GM18861 (cell line): ENCODE results near the gene CAP2.
"Not testable (repeated sequence)": the region's sequence is repeated elsewhere in the genome, so short reads cannot be mapped to it uniquely, and the experiment has no call there.

Experiments used
- ATAC-seq: cut with Tn5 transposase; IDR thresholded peaks from one replicate; pipeline ENCODE4 v1.9.1; 2021; ENCODE audit not compliant: unreplicated experiment

The CAP2 gene

DNA sequence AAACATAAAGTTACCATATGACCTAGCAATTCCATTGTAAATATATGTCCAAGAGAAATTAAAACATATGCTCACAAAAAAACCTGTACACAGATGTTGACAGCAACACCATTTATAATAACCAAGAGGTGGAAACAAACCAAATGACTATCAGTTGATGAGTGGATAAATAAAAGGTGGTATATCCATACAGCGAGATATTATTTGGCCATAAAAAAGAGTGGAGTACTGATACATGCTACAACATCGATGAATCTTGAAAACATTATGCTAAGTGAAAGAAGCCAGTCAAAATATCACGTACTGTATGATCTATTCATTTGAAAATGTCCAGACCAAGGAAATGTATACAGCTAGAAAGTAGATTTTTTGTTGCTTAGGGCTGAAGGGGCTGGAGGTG lies 2.9 kb downstream of the CAP2 start:
- ATAC-seq, result no peak

DNA sequence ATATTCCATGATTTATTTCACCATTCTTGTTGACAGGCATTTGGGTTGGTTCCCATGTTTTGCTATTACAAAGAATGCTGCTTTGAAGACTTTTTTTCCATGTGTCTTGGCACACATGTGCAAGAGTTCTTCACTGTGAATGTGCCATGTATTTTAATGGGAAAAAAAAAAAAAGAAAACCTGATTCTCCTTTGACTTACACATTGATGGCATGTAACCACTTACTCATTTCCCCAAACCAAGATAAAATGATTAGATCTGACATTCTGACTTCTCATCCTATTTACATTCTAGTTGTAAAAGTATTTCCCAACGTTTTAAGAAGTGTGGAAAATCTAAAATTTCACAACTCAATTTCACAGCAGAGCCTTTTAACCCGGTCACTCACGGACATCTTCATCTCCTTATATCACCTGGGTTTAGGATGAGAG lies 4.4 kb downstream of the CAP2 start:
- ATAC-seq, result no peak

DNA sequence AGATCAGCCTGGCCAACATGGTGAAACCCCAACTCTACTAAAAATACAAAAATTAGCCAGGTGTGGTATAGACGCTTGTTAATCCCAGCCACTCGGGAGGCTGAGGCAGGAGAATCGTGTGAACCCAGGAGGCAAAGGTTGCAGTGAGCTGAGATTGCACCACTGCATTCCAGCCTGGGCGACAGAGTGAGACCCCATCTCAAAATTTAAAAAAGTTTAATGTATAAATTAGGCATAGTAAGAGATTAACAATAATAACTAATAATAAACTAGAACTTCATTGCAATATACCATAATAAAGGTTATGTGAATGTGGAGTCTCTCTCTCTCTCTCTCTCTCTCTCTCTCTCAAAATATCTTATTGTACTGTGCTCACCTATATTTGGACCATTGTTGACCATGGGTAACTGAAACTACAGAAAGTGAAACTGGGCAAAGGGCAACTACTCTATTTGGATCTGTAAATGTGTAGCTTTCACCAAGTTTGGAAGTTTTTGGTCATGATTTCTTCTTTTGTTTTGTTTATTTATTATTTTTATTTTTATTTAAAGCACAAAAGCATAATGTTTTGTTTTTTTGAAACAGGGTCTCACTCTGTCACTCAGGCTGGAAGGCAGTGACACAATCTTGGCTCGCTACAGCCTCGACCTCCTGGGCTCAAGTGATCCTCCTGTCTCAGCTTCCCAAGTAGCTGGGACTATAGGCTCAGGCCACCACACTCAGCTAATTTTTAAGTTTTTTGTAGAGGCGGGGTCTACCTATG lies 12.0 kb downstream of the CAP2 start:
- ATAC-seq, result peak; percentile 45

DNA sequence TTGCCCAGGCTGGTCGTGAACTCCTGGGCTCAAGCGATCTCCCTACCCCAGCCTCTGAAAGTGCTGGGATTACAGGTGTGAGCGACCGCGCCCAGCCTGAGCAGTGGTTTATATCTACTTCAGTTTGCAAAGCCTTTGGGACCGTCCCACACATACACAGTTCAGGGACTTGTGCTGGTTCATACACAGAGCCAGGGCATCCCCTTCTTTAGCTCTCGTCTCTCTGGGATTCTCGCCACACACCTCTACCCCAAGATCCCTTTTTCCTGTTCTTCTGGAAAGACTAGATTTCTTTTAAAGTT lies 12.5 kb downstream of the CAP2 start:
- ATAC-seq, result no peak

DNA sequence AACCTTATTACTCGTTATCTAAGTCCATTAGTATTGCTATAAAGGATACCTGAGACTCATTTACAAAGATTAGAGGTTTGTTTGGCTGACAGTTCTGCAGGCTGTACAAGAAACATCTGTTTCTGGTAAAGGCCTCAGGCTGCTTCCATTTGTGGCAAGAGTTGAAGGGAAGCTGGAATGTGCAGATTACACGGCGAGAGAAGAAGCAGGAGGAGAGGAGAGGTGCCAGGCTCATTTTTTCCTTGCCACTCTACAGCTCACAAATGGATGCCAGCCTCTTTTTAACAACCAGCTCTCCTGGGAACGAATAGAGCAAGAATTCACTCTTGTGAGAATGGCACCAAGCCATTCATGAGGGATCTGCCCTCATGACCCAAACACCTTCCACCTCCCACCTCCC lies 14.7 kb downstream of the CAP2 start:
- ATAC-seq, result no peak

DNA sequence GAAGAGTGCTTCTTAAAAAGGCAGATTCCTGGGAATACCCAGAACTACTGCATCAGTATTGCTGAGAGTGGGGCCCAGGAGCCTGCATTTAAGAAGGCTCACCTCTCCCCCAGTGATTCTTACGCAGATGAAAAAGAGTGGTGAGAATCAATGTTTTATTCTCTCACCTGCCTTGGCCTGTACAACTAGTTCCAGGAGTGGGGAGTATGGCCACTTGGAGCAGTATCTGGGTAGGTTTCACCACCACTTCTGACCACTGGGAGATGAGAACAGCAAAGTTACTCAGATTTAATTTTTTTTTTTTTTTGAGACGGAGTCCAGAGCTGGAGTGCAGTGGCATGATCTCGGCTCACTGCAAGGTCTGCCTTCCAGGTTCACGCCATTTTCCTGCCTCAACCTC lies 16.9 kb downstream of the CAP2 start:
- no peak for ATAC-seq

DNA sequence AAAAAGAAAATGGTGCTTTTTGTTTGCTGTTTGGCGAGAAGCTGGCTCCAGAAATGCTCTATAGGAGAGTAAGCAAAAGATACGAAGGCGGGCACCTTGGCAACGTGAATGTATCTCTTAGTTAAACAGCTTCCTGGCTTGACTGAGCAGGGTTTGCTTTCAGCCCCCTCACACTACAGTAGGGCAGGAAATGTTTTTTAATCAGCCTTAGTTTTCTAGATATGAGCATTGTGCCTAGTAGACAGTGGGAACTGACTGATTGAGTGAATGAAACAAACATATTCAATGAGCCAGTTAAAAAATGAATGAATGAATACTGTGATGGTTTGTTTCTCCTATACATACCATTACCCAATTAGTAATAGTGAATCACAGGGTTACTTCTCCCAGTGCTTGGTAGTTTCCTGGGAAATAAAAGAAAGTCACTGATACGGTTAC lies 19.9 kb downstream of the CAP2 start:
- ATAC-seq, result no peak

DNA sequence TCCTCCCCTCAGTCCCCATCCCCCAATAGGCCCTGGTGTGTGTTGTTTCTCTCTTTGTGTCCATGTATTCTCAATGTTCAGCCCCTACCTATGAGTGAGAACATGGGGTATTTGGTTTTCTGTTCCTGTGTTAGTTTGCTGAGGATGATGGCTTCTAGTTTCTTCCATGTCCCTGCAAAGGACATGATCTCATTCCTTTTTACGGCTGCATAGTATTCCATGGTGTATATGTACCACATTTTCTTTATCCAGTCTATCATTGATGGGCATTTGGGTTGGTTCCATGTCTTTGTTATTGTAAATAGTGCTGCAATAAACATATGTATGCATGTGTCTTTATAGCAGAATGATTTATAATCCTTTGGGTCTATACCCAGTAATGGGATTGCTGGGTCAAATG lies 21.0 kb downstream of the CAP2 start:
- ATAC-seq, result not testable (repeated sequence)

DNA sequence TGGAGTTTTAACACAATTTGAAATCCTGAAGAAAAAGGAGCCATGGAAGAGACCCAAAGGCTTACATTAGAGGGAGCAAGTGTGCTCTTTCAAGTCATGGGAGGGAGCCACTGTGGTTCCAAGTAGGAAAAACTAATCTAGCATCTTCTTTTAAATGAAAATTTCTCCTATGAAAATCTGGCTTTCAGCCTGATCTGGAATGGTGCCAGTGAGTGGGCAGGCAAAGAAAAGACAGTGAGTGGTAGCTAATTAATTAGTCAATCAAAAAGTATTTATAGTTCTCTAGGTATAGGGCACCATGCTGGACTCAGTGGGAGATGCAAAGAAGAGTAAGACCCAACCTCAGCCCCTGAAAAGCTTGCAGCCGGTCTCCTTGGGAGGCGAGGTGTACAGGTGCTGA lies 21.9 kb downstream of the CAP2 start:
- ATAC-seq, result no peak

DNA sequence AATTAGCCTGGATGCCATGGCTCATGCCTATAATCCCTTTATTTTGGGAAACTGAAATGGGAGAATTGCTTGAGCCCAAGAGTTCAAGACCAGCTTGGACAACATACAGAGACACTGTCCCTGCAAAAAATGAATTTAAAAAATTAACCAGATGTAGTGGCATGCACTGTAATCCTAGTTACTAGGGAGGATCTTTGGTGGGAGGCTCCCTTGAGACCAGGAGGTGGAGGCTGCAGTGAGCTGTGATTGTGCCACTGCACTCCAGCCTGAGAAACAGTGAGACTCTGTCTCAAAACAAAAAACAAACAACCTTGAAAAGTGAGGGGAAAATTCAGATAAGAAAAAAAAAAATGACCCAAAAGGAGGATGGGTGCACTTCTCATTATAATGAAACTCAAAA lies 23.4 kb downstream of the CAP2 start:
- no peak for ATAC-seq

DNA sequence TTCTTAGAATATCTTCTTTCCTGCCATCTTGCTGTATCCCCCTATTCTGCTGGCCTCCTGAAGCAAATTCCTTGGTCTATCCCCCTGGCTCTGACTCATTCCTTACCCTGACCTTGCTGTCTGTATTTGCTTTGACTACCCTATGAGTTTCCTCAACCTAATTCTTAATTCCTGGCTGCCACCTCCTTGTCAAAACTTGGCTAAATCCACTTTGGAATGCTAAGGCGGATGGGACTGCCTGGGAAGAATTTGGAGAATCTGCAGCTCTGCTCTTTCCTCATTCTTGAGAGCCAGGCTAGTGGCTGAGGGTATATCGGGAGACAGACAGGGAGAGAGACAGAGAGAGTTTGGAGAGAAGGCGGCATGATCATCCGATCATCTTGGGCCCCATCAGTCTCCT lies 24.4 kb downstream of the CAP2 start:
- ATAC-seq, result no peak

DNA sequence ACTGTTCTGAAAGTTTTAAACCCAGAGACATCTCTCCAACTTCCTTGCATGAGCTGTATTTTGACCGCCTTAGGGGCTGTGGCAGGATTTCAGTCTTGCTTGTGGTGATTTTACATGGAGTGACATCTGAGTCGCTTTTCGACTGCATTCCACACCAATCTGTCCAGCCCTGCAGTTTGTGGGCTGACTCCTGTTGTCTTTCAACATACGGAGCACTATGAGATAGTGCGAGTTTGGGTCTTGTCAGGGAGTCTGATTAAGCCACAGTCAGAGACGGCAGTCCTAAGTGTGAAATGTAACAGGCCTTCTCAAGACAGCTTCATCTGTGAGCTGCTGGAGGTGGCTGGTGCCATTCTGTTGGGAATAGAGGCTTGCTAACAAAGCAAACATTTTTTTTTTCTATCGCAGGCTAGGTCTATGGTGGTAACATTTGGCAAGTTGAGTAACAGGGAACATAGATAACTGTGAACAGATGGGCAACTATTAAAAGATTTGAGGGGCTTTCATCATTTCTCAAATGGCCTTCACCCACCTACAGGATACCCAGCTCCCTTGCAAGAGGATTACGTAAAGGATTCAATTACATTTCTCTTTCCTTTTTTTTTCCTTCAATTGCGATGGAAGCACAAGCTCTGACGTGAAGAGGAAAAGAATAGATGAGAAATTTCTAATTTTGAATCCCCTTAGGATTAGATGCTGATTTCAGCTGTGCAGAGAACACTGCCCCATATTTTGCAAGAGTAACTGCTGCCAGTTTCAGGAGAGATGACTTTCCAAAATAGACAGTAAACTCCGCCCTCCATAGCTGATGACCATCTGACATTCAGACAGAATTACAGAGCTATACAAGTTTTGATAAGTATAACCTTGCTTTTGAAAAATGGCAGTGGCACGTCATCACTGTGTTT lies 25.1 kb downstream of the CAP2 start:
- ATAC-seq, result no peak

DNA sequence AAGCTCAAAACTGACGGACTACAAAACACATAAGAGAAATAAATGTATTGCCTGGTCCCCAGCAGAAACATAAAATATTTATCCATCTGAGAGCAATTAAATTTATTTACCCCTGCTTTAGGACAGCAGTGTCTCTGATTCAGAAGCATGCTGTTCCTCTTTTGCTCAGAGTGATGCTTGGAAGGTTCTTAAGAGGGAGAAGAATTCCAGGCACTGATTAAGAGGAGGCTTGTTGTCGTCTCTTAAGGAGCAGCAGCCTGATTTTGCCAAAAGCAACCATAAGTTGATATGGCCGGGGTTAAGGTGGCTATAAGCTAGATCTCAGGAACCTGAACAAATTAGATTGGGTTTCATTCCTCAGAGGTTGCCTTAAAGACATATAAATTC lies 25.8 kb downstream of the CAP2 start:
- no peak for ATAC-seq

DNA sequence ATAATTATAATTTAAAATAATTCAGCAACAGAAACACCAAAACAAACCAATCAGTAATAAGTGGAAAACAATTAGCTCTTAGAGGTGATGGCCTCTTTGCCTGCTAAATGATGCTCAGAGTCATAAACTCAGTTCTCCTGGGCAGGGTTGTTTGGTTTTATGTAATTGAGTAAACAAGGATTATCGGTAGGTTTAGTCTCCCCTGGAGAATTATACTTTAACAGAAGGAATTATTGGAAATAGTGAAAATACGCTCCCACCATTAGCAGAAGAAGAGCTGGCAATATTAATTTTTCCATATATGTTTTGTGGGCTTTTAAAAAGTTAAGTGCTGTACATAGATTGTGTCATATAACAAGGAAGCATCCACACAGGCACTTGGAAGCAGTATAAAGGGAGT lies 27.0 kb downstream of the CAP2 start:
- ATAC-seq, result no peak

DNA sequence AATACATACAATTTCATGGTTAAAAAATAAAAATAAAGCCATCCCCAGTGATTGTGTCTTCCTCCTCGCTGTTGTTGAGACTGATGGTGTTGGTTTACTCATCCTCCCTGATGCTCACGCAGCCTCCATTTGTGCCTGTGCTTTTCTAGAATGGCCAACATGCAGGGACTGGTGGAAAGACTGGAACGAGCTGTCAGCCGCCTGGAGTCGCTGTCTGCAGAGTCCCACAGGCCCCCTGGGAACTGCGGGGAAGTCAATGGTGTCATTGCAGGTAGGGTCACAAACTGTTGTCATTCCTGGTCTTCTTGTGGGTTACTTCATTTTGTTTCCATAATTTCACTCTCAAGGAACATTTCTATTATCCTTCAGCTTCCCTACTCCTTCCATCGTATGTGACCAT lies 28.0 kb downstream of the CAP2 start:
- no peak for ATAC-seq

DNA sequence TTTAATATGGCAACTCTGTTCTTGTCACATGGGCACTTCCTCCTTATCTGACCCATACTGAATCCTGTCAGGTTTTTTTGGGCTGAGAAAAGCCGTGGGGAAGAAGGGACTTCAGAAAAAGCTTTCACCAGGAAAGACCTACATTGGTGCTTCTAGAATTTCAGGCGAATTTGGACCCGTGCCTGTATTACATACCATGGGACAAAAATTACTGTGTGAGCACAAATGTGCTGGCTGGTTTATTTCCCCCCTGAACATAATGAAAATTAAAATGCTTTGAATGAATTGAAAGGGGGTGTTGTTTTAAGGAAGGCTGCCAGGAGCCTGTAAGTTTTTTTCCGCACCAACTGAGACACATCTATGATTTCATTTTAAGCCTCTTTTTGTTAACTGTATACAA lies 29.6 kb downstream of the CAP2 start:
- no peak for ATAC-seq

DNA sequence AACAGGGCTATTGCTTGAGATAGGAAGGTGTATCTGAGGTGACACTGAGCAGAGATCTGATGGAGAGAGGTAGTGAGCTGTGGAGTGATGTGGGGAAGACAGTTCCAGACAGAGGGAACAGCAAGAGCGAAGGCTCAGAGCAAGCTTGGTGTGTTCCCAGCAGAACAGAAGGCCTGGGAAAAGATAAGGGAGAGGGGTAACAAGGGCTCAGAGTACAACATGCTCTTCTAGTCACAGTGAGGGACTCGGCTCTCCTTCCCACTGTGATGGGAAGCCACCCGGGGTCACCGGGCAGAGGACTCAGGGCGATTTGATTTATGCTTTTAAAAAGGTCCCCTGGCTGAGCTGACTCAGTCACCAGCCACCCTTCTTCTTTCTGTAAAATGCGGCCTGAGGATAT lies 33.7 kb downstream of the CAP2 start:
- ATAC-seq, result no peak

DNA sequence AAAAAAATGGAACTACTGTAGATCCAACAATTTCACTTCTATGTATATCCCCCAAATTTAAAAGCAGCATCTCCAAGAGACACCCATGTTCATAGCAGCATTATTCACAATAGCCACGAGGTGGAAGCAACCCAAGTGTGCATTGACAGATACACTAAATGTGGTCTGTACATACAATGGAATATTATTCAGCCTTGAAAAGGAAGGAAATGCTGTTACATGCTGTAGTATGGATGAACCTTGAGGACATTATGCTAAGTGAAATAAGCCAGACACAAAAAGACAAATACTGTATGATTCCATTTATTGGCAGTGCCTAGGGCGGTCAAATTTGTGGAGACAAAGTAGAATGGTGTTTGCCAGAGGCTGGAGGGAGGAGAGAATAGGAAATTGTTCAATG lies 34.2 kb downstream of the CAP2 start:
- ATAC-seq, result no peak

DNA sequence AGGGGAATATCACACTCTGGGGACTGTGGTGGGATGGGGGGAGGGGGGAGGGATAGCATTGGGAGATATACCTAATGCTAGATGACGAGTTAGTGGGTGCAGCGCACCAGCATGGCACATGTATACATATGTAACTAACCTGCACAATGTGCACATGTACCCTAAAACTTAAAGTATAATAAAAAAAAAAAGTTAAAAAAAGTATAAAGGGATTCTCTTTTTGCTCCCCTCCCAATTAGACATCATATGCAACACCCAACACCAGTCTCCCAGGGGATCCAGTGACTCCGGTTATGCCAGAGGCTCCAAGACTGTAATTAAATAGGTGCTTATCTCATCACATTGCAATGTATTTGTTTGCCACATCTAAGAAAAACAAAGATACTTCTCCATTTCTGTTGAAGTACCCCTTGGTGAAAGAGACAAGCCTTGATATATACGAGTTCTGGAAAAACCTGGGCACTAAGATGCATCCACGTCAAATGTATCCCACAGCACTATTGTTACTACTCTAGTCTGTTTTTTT lies 35.3 kb downstream of the CAP2 start:
- ATAC-seq, result not testable (repeated sequence)

DNA sequence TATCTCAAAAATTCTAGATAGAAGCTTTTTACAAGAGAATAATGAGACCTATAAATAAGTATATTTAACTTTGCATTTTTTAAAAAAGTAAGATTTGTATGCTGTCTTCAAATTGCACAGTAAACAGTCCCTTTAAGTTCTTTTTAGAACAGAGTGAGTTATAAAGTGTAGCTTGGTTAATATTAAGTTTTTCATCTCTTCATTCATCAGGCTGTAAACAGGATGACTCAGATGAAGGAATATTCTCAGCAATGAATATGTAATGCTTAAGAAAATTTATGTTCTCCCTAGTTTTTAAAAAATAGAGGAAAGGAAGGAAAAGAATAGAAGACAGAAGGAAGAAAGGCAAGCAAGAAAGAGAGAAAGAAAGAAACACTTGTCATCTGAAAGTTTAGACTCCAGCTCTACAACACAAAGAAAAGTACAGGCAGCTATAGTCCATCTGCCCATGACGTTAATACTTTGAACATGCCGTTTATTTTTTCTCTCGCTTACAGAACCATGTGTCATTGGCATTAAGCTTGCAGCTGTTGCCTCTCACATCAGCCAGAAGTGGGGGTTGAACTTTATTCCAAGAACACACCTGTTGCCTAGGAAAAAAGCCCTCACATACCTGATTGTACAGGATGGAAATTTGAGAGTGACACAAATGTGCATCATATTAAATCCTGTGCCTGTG lies 36.1 kb downstream of the CAP2 start:
- ATAC-seq, result no peak

DNA sequence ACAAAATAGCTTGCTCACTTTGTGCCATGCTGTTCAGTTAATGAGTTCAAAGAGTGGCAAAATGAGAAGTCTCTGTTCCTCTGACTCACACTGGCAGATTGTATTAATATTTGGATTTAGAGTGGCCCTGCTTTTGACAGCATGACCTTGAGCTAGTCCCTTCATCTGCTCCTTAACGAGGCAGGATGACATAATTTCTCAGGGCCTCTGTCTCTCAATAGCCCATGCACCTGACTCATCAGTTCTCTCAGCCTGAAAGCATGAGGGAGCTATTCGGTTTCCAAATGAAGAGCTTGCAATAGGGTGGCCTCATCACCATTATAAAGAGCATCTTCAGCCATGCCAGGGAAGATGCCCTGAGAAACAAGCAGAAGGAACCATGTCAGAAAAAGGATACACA lies 38.2 kb downstream of the CAP2 start:
- no peak for ATAC-seq

DNA sequence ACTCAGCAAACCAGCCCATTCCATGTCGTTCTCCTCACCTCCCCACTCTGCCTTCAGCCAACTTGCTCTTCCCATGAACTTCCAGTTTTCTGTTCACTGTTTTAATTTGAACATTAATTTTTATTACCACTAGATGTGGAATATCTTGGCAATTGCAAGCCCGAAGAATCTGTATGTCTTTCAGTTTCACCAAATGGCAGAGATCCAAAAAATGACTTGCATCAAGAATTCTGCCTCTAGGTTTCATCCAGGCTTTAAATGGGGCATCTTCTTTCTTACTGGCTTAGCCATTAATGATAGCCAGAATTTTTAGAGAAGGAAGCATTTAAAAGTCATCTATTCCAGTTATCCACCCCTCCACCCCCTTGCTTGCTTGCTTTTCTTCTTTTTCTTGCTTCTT lies 39.0 kb downstream of the CAP2 start:
- no peak for ATAC-seq
